Suprapubic skin (tissue), 3 donors: ENCODE results near the gene MCM3.

Source experiments
- CTCF ChIP-seq, 2 donors: fragments of 200-600 bp in 1 of 2; fragments of 450-650 bp in 1 of 2; sonication (generic) in 1 of 2; IDR thresholded peaks; one replicate each; pipeline ENCODE4 v1.5.1; 2016 to 2019; ENCODE audit warnings: antibody characterized with exemption in 2 of 2, mild to moderate bottlenecking in 1 of 2, moderate library complexity in 1 of 2
- POLR2AphosphoS5 ChIP-seq, 3 donors: sonication (generic); formaldehyde crosslinking; IDR thresholded peaks; one replicate each; pipeline ENCODE4 v1.6.1; 2017; ENCODE audit warnings: antibody characterized with exemption in 3 of 3

DNA sequence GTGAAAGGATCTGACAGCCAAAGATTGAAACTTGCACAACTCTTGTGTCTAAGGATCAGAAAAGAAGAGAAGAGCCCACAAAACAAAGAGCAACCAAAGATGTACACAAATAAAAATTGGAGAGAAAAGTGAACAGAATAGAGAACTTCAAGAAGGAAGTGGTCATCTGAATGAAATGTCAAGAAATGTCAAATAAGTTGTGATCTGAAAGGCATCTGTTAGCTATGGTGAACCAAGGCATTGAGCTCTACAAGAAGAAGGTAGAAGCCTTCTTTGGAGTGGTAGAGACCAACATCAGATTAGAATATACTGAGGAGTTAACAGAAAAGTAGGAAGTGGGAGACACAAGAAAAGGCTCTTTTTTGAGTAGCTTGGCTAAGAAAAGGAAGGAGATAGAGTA, 68.8 kb downstream of the MCM3 start:
- TF ChIP-seq CTCF (IDR thresholded peaks at IDR 0.05) = no peak
- TF ChIP-seq POLR2AphosphoS5 (IDR thresholded peaks at IDR 0.05) = no peak
